ENCODE measurements around the gene ATP6V0E1.

GRCh38 chr5:172954751-172955159 lies 28.8 kb upstream of the ATP6V0E1 start:
- TF ChIP-seq CTCF (IDR thresholded peaks at IDR 0.05), result no peak
- TF ChIP-seq POLR2A (IDR thresholded peaks at IDR 0.05), result no peak
